MM.1S (cell line): ENCODE measurements around the gene SFMBT2.

Experiments
- DNase-seq: peaks from one replicate; pipeline ENCODE4 v3.0.0-alpha.2; 2015
- H2AFZ ChIP-seq: fragments of 300-600 bp; sonication (generic); 2 replicates; pipeline ENCODE4 v1.6.0; 2016; ENCODE audit warnings: antibody characterized with exemption, low read length
- H3F3A ChIP-seq: fragments of 300-600 bp; sonication (generic); 2 replicates; pipeline ENCODE4 v1.6.1; 2016; ENCODE audit warnings: mild to moderate bottlenecking, antibody characterized with exemption, low read length, moderate library complexity, mixed read lengths; ENCODE audit not compliant: insufficient read depth
- H3K27ac ChIP-seq: fragments of 300-600 bp; sonication (generic); 2 replicates; pipeline ENCODE4 v1.5.1; 2016; ENCODE audit warnings: mild to moderate bottlenecking, low read length
- H3K27me3 ChIP-seq: fragments of 300-600 bp; sonication (generic); replicated peaks from 2 replicates; pipeline ENCODE4 v1.6.0; 2016; ENCODE audit warnings: low read length; ENCODE audit not compliant: insufficient read depth
- H3K36me3 ChIP-seq: fragments of 300-600 bp; sonication (generic); replicated peaks from 2 replicates; pipeline ENCODE4 v1.6.1; 2016; ENCODE audit warnings: mild to moderate bottlenecking, low read length, mixed read lengths; ENCODE audit not compliant: insufficient read depth
- H3K4me1 ChIP-seq: fragments of 300-600 bp; sonication (generic); 2 replicates; pipeline ENCODE4 v1.6.1; 2016; ENCODE audit warnings: low read length, mixed read lengths
- H3K4me2 ChIP-seq: fragments of 300-600 bp; sonication (generic); 2 replicates; pipeline ENCODE4 v1.6.0; 2016; ENCODE audit warnings: low read depth, low read length
- H3K4me3 ChIP-seq: fragments of 300-600 bp; sonication (generic); 2 replicates; pipeline ENCODE4 v1.5.1; 2016; ENCODE audit warnings: low read length, mixed read lengths
- H3K79me2 ChIP-seq: fragments of 300-600 bp; sonication (generic); 2 replicates; pipeline ENCODE4 v1.6.1; 2016; ENCODE audit warnings: mixed run types, low read length, mixed read lengths
- H3K9ac ChIP-seq: fragments of 300-600 bp; sonication (generic); 2 replicates; pipeline ENCODE4 v1.6.1; 2016; ENCODE audit warnings: low read length, mixed read lengths
- H3K9me2 ChIP-seq: fragments of 300-600 bp; sonication (generic); replicated peaks from 2 replicates; pipeline ENCODE4 v1.6.1; 2016; ENCODE audit warnings: mild to moderate bottlenecking, low read length, mixed read lengths; ENCODE audit not compliant: insufficient read depth
- H3K9me3 ChIP-seq: fragments of 300-600 bp; sonication (generic); replicated peaks from 2 replicates; pipeline ENCODE4 v1.6.1; 2016; ENCODE audit warnings: mild to moderate bottlenecking, low read length, mixed read lengths; ENCODE audit not compliant: insufficient read depth
- H4K20me1 ChIP-seq: fragments of 300-600 bp; sonication (generic); 2 replicates; pipeline ENCODE4 v1.6.1; 2016; ENCODE audit warnings: mild to moderate bottlenecking, low read length, moderate library complexity, mixed read lengths; ENCODE audit not compliant: insufficient read depth
- EZH2 ChIP-seq: fragments of 300-600 bp; sonication (generic); optimal IDR thresholded peaks from 2 replicates; pipeline ENCODE3; 2017; ENCODE audit warnings: low read depth, mild to moderate bottlenecking, antibody characterized with exemption, low read length, mixed read lengths
- EZH2phosphoT487 ChIP-seq: fragments of 300-600 bp; sonication (generic); IDR thresholded peaks from 2 replicates; pipeline ENCODE4 v1.6.1; 2018; ENCODE audit warnings: antibody characterized with exemption, low read length
- TF ChIP-seq, protein P1 (sequence below): fragments of 300-600 bp; sonication (generic); IDR thresholded peaks from 2 replicates; pipeline ENCODE4 v1.5.1; 2016; ENCODE audit warnings: antibody characterized with exemption, low read length, mixed read lengths

The SFMBT2 gene

DNA sequence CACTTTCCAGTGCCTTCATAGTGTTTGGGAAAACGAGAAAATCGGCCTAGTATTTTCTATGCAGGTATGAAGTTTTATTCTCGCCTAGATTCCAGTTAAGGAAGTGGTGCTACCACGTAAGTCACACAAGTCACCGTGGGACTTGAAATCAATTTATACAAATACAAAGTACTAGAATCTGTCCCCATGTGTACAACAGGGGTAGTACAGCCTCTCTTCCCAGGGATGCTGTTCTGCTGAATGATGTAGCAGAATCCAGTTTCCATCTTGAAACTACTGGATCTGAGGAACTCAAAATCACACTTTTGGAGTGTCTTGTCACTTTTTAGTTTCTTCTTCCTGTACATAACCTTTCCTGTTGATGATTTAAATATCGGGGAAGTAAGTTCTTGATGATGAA is 129.4 kb downstream of the SFMBT2 start:
- Histone ChIP-seq H3F3A (no peaks in the 10 kb centered on the region), H3K9me2 (no peaks in the 10 kb centered on the region), H2AFZ (no peak overlapping the region), H3K4me3 (no peak overlapping the region), H3K79me2 (peaks cover 95% of the 10 kb centered on the region), H3K4me1 (peaks cover under 1% of the 10 kb centered on the region; the same call in 1 of the 2 replicates), H3K27me3 (no peaks in the 10 kb centered on the region), H4K20me1 (0 out of 2 replicates have a peak, but pooled peaks cover 12% of the 10 kb centered on the region), H3K27ac (no peak overlapping the region), H3K9me3 (no peaks in the 10 kb centered on the region), H3K36me3 (no peaks in the 10 kb centered on the region), H3K4me2 (no peak overlapping the region), H3K9ac (no peak overlapping the region)
- TF ChIP-seq EZH2phosphoT487 = no peak
- no peak for TF ChIP-seq EZH2
- no peak for DNase-seq

DNA sequence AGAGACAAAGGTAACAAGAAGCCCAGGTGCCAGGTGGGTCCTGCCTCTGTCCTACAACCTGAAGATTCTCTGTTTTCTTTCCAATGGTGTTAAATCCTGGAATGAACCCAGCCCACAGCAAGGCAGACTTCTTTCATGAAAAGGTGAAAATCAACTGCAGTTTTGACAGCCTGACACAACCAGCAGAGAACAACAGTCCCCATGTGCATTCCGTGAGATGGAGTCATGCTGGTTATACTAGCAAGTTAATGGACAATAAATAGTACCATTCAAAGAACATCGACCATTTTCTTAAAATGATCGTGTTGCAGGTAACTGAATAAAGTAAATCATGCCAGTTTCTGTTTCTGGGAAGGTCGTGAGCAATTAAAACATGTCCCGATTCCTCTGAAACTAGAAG is 131.5 kb downstream of the SFMBT2 start:
- no peaks in the 10 kb centered on the region for H3K4me1 ChIP-seq
- no peaks in the 10 kb centered on the region for H3K27me3 ChIP-seq
- no peak overlapping the region for H3K4me3 ChIP-seq
- H3K27ac ChIP-seq = no peak overlapping the region
- H3K4me2 ChIP-seq = no peak overlapping the region
- H3K9ac ChIP-seq = no peak overlapping the region
- no peaks in the 10 kb centered on the region for H3F3A ChIP-seq
- no peaks in the 10 kb centered on the region for H3K36me3 ChIP-seq
- TF ChIP-seq, protein P1, sequence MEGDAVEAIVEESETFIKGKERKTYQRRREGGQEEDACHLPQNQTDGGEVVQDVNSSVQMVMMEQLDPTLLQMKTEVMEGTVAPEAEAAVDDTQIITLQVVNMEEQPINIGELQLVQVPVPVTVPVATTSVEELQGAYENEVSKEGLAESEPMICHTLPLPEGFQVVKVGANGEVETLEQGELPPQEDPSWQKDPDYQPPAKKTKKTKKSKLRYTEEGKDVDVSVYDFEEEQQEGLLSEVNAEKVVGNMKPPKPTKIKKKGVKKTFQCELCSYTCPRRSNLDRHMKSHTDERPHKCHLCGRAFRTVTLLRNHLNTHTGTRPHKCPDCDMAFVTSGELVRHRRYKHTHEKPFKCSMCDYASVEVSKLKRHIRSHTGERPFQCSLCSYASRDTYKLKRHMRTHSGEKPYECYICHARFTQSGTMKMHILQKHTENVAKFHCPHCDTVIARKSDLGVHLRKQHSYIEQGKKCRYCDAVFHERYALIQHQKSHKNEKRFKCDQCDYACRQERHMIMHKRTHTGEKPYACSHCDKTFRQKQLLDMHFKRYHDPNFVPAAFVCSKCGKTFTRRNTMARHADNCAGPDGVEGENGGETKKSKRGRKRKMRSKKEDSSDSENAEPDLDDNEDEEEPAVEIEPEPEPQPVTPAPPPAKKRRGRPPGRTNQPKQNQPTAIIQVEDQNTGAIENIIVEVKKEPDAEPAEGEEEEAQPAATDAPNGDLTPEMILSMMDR = no peak
- TF ChIP-seq EZH2phosphoT487 (no peak), EZH2 (no peak)
- H3K9me3 ChIP-seq = no peaks in the 10 kb centered on the region
- H2AFZ ChIP-seq = no peak overlapping the region
- H3K79me2 ChIP-seq = peaks cover 88% of the 10 kb centered on the region
- DNase-seq = no peak
- H4K20me1 ChIP-seq = peaks cover 4% of the 10 kb centered on the region; the same call in 1 of the 2 replicates
- H3K9me2 ChIP-seq = no peaks in the 10 kb centered on the region

DNA sequence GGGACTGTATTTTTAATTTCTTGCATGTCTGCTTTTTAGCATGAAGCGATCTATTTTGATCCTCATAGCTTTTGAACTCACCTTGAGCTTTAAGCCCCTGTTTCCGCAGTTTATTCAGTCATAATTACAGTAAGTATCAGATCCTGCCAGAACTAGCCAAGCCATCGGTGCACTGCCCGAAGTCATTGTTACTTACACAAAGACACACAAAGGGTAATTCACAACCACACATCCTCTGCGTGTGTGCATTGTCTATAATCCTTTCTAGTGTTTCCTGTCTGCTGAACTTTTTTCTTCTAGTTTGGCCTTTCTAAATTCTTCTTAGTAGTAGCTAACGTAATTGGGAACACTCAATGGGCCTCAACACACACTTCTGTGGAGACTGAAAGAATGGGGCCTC is 133.0 kb downstream of the SFMBT2 start:
- Histone ChIP-seq H3K9ac (no peak overlapping the region), H3K9me2 (no peaks in the 10 kb centered on the region), H3K9me3 (no peaks in the 10 kb centered on the region), H4K20me1 (peaks cover 4% of the 10 kb centered on the region; the same call in 1 of the 2 replicates), H3K79me2 (peaks cover 77% of the 10 kb centered on the region), H3K4me1 (no peaks in the 10 kb centered on the region), H3K36me3 (no peaks in the 10 kb centered on the region), H3K27me3 (no peaks in the 10 kb centered on the region), H3K4me2 (no peak overlapping the region), H3F3A (no peaks in the 10 kb centered on the region), H3K27ac (no peak overlapping the region), H3K4me3 (no peak overlapping the region), H2AFZ (no peak overlapping the region)
- no peak for TF ChIP-seq EZH2
- TF ChIP-seq EZH2phosphoT487 = no peak
- no peak for DNase-seq

DNA sequence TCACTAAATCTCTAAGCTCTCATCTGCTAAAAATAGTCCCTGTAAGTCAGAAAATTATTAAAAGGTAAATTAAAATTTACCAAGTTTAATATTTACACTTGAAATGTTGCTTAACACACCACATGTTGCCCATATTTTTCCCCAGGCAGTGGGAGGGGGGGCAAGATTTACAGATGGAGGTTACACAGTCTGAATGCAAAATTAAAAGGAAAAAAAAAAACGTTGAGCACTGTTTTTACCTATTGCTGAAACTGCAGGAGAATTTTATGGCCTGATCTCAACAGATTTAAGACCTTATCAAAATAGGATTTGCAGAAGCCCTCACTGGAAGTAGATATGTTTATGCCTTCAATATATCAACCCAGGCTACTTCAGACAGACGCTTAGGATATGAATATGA is 133.4 kb downstream of the SFMBT2 start:
- H3K4me2 ChIP-seq = no peak overlapping the region

More for the DNA sequence above, 133.4 kb downstream of the SFMBT2 start:
- no peaks in the 10 kb centered on the region for H3K27me3 ChIP-seq
- no peak overlapping the region for H3K9ac ChIP-seq
- peaks cover 75% of the 10 kb centered on the region for H3K79me2 ChIP-seq
- H3K4me1 ChIP-seq = no peaks in the 10 kb centered on the region
- no peaks in the 10 kb centered on the region for H3F3A ChIP-seq
- no peak overlapping the region for H2AFZ ChIP-seq
- H3K4me3 ChIP-seq = no peak overlapping the region
- peaks cover 4% of the 10 kb centered on the region; the same call in 1 of the 2 replicates for H4K20me1 ChIP-seq
- no peak for TF ChIP-seq EZH2
- TF ChIP-seq, protein P1 = no peak
- TF ChIP-seq EZH2phosphoT487 = no peak
- H3K27ac ChIP-seq = no peak overlapping the region
- DNase-seq = no peak
- no peaks in the 10 kb centered on the region for H3K9me2 ChIP-seq
- H3K9me3 ChIP-seq = no peaks in the 10 kb centered on the region
- no peaks in the 10 kb centered on the region for H3K36me3 ChIP-seq
